Epithelial cell of esophagus (primary cell): ENCODE data around the gene MPHOSPH8.
"Not testable (repeated sequence)": the region's sequence is repeated elsewhere in the genome, so short reads cannot be mapped to it uniquely, and the experiment has no call there.

Source experiments
- DNase-seq: peaks from one replicate; pipeline ENCODE4 v3.0.0; 2010; ENCODE audit warnings: low read depth
- H3K4me3 ChIP-seq: 2 replicates; pipeline ENCODE4 v1.5.1; 2011; ENCODE audit warnings: mild to moderate bottlenecking, low read length, control low read depth
- CTCF ChIP-seq: IDR thresholded peaks from 2 replicates; pipeline ENCODE4 v1.5.1; 2011; ENCODE audit warnings: low read depth, mild to moderate bottlenecking, low read length, control low read depth, inconsistent platforms; ENCODE audit not compliant: insufficient read depth; ENCODE audit errors: missing control alignments

Gene MPHOSPH8

DNA sequence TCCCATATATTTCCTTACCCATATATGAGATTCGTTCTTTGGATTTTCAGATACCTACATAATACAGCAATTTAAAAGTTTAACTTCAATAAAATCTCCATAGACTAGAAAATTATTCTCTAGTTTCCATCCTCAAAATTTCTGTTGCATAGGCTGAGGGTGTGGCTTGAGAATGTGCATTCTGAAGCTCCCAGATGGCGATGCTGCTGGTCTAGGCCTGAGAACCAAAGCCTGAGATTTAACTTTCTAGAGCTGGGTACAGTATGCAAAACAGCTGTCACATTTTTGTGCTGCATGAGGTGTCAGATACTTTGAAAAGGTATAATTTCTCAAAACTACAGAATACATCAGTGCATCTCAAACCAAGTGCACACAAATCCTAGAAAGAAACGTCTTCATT, 42.7 kb downstream of the MPHOSPH8 start:
- H3K4me3 ChIP-seq = no peak overlapping the region
- TF ChIP-seq CTCF = no peak
- DNase-seq = no peak

DNA sequence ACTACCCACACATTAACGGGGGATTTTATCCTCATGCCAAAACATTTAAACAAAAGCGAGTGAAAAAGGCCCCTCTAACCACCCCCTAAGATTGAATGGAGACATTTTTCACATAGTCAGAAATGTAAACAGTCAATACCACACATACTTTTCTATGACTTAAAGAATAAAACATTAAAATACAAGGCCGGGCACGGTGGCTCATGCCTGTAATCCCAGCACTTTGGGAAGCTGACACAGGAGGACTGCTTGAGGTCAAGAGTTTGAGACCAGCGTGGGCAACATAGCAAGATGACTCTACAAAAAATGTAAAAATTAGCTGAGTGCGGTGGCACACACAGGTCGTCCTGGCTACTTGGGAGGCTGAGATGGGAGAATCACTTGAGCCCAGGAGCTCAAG, 47.3 kb downstream of the MPHOSPH8 start:
- H3K4me3 ChIP-seq = no peak overlapping the region
- TF ChIP-seq CTCF = no peak
- DNase-seq = no peak

- TF ChIP-seq CTCF = no peak
- no peak for DNase-seq
- no peak overlapping the region for H3K4me3 ChIP-seq
These were observed 48.1 kb downstream of the MPHOSPH8 start for GRCh38 chr13:19681517-19681916.

GRCh38 chr13:19685034-19685433, 51.6 kb downstream of the MPHOSPH8 start:
- no peak for TF ChIP-seq CTCF
- no peak overlapping the region for H3K4me3 ChIP-seq
- no peak for DNase-seq

DNA sequence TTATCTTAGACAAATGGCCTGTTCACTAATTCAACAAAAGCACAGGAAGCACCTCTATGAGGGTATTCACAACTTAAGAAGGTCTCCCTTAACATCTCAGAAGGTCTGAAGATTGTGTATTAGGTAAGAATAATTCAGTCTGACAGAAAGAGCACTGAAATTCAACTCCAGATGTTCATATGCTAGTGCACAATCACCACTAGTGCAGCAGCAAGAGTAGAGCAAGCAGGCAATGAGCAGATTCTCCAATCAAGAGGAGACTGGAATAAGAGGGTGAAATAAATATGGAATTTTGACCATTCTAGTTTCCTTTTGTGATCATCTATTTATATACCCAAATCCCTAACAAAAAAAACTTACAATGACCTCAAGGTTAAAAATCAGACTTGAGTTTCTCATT, 52.0 kb downstream of the MPHOSPH8 start:
- H3K4me3 ChIP-seq = no peak overlapping the region
- no peak for TF ChIP-seq CTCF
- no peak for DNase-seq

DNA sequence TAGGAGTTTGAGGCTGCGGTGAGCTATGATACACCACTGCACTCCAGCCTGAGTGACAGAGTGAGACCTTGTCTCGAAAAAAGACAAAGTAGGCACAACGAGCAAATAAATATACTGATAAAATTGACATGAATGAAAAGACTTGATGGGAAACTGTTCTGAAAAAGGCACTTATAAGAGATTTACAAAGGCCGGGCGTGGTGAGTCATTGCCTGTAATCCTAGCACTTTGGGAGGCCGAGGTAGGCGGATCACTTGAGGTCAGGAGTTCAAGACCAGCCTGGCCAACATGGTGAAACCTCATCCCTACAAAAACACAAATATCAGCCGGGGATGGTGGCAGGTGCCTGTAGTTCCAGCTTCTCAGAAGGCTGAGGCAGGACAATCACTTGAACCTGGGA, 58.0 kb downstream of the MPHOSPH8 start:
- not testable (repeated sequence) for DNase-seq, H3K4me3 ChIP-seq

DNA sequence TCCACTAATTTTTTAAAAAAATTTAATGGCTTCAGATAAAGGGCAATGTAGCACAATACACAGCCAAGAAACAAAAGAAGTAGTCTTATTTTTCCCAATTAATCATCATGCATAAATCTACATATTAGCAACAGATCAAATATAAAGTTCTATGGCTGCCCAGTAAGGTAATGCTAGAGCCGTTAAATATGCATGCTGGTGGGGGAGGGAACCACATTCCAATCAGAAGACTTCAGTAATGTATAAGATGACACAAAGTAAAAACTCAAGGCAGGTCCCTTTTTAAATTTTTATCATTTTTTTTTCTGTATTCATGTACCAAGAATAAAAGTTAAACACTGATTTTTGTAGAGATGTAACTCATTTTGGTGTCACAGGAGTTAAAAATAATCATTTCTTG, 62.0 kb downstream of the MPHOSPH8 start:
- no peak for TF ChIP-seq CTCF
- H3K4me3 ChIP-seq = no peak overlapping the region
- no peak for DNase-seq

DNA sequence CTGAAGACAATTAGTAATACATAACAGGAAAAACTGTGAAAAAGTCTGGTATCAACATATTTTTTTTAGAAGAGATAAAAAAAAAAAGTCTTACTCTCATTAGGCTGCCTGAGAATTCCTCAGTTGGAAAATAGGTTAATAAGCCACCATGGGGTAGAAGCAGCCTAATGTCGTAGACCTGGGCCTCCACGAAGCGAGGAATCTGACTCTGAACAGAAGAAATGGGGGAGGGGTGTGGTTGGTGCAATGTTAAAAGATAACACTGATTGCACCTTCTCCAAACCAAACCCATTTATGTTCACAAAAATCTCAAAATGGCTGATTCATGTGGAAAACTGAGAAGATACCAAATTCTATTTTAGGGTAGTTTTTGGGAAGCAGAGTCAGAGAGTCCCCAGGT, 62.4 kb downstream of the MPHOSPH8 start:
- DNase-seq = no peak
- no peak overlapping the region for H3K4me3 ChIP-seq
- no peak for TF ChIP-seq CTCF

DNA sequence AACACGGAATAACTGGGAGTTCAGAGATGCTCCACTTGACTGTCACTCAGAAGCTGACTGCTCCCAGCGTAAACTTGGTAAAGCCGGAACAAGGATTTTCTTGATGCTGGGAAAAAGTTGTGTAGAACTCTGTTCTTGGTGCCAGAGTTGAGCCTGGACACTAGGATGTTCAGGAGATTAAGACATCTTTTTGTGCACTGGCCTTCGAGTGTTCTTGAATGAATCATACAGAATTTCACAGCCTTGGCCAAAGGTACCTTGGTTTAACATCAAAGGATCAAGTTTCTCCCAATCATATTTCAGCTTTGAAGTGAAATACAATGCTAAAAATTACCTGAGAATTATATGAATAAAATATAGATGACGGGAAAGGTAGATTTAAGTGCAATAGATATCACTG, 67.5 kb downstream of the MPHOSPH8 start:
- H3K4me3 ChIP-seq, DNase-seq: not testable (repeated sequence)

- not testable (repeated sequence) for H3K4me3 ChIP-seq
- peak; percentile 24 for DNase-seq
These were observed 68.2 kb downstream of the MPHOSPH8 start for GRCh38 chr13:19701619-19702018.

DNA sequence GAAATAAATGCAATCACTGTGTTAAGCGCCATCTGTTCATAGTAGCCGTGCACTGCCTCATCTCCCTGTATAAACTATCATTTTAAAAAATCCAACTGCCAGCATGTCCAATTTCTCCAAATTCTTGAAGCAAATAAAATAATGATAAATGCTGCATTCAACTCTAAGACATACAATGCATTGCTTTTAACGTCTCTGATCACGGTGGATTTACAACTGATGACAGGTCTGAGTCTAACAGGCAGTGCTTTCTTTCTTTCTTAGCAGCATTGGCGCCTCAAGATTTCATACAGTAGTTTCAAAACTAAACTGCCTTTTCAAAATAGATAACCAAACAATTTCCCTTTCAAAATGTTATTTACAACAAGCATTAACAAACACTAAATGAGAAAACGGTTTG, 70.8 kb downstream of the MPHOSPH8 start:
- not testable (repeated sequence) for H3K4me3 ChIP-seq, DNase-seq

- peak; percentile 56 for DNase-seq
- H3K4me3 ChIP-seq = not testable (repeated sequence)
These were observed 75.6 kb downstream of the MPHOSPH8 start for GRCh38 chr13:19709039-19709438.
